CD14-positive monocyte (primary cell): ENCODE data around the gene ZDHHC4. TPM values are rescaled to one million over a fixed set of nuclear protein-coding genes. Genes with fewer than 3 reads are reported as not detected.

ENCODE experiments used
- DNase-seq, 3 donors: peaks; one replicate each; pipeline ENCODE4 v3.0.0-alpha.2; 2011 to 2022
- H2AFZ ChIP-seq: 2 replicates; pipeline ENCODE4 v1.6.0; 2012; ENCODE audit warnings: mild to moderate bottlenecking, low read depth, low read length, inconsistent platforms; ENCODE audit not compliant: insufficient read depth, poor library complexity, severe bottlenecking
- H3K27ac ChIP-seq, 2 donors: 1 replicate in 1 of 2; 2 replicates in 1 of 2; pipeline ENCODE4 v1.5.1; 2012 to 2013; ENCODE audit warnings: low read length in 2 of 2, control low read depth in 1 of 2, inconsistent platforms in 1 of 2, low read depth in 1 of 2, mild to moderate bottlenecking in 1 of 2
- H3K27me3 ChIP-seq, 2 donors: one replicate each; pipeline versions ENCODE4 v1.6.0 to v1.6.1; 2011 to 2013; ENCODE audit warnings: low read length in 2 of 2; ENCODE audit not compliant: control insufficient read depth in 2 of 2, insufficient read depth in 2 of 2
- H3K36me3 ChIP-seq, 2 donors: replicated peaks in 1 of 2; 1 replicate in 1 of 2; 2 replicates in 1 of 2; pipeline versions ENCODE4 v1.5.1 to v1.6.1; 2012 to 2013; ENCODE audit warnings: low read length in 2 of 2, control low read depth in 1 of 2, inconsistent platforms in 1 of 2, mild to moderate bottlenecking in 1 of 2; ENCODE audit not compliant: insufficient read depth in 2 of 2, control insufficient read depth in 1 of 2
- H3K4me1 ChIP-seq, 2 donors: 1 replicate in 1 of 2; 2 replicates in 1 of 2; pipeline versions ENCODE4 v1.5.1 to v1.6.1; 2012 to 2013; ENCODE audit warnings: low read length in 2 of 2, control low read depth in 1 of 2, inconsistent platforms in 1 of 2, mild to moderate bottlenecking in 1 of 2, moderate library complexity in 1 of 2; ENCODE audit not compliant: insufficient read depth in 2 of 2, control insufficient read depth in 1 of 2
- H3K4me2 ChIP-seq: replicated peaks from 2 replicates; pipeline ENCODE3; 2012; ENCODE audit warnings: low read length, moderate library complexity, mild to moderate bottlenecking; ENCODE audit not compliant: poor library complexity, severe bottlenecking; ENCODE audit errors: extremely low read depth
- H3K4me3 ChIP-seq, 3 experiments: fragments of 200-600 bp in 1 of 3; sonication (generic) in 1 of 3; replicated peaks in 1 of 3; 1 replicate in 2 of 3; 2 replicates in 1 of 3; pipeline ENCODE4 v1.5.1; 2011 to 2013; ENCODE audit warnings: low read length in 3 of 3, mild to moderate bottlenecking in 3 of 3, control low read depth in 2 of 3, low read depth in 2 of 3, inconsistent platforms in 1 of 3, moderate library complexity in 1 of 3
- H3K79me2 ChIP-seq: 2 replicates; pipeline ENCODE4 v1.6.0; 2012; ENCODE audit warnings: mild to moderate bottlenecking, control low read depth, inconsistent platforms, low read length, moderate library complexity; ENCODE audit not compliant: insufficient read depth
- H3K9ac ChIP-seq: 2 replicates; pipeline ENCODE4 v1.6.0; 2017; ENCODE audit warnings: low read length, mild to moderate bottlenecking; ENCODE audit not compliant: insufficient read depth, poor library complexity, severe bottlenecking
- H3K9me3 ChIP-seq, 2 donors: replicated peaks in 1 of 2; 1 replicate in 1 of 2; 2 replicates in 1 of 2; pipeline versions ENCODE4 v1.5.1 to v1.6.1; 2012 to 2013; ENCODE audit warnings: low read length in 2 of 2, control low read depth in 1 of 2; ENCODE audit not compliant: control insufficient read depth in 1 of 2, insufficient read depth in 1 of 2
- H4K20me1 ChIP-seq: 2 replicates; pipeline ENCODE4 v1.6.0; 2012; ENCODE audit warnings: mild to moderate bottlenecking, low read length, control low read depth, moderate library complexity; ENCODE audit not compliant: insufficient read depth
- H3K27ac Mint-ChIP-seq, 7 donors: one replicate each; pipeline ENCODE4 v1.8.0; 2020; ENCODE audit warnings: mild to moderate bottlenecking in 7 of 7, mixed read lengths in 7 of 7, moderate library complexity in 6 of 7, inconsistent platforms in 2 of 7
- H3K27me3 Mint-ChIP-seq, 3 donors: one replicate each; pipeline ENCODE4 v1.8.0; 2021 to 2022; ENCODE audit warnings: low read depth in 3 of 3, mild to moderate bottlenecking in 3 of 3, mixed read lengths in 3 of 3, moderate library complexity in 3 of 3, inconsistent platforms in 1 of 3
- H3K36me3 Mint-ChIP-seq, 2 donors: one replicate each; pipeline ENCODE4 v1.8.0; 2020; ENCODE audit warnings: mixed read lengths in 2 of 2, inconsistent platforms in 1 of 2, mild to moderate bottlenecking in 1 of 2
- H3K4me1 Mint-ChIP-seq: one replicate; pipeline ENCODE4 v1.8.0; 2020; ENCODE audit warnings: mild to moderate bottlenecking, mixed read lengths
- H3K4me3 Mint-ChIP-seq, 2 donors: one replicate each; pipeline ENCODE4 v1.8.0; 2020; ENCODE audit warnings: mild to moderate bottlenecking in 2 of 2, mixed read lengths in 2 of 2, moderate library complexity in 1 of 2
- H3K9me3 Mint-ChIP-seq, 7 donors: one replicate each; pipeline ENCODE4 v1.8.0; 2020 to 2022; ENCODE audit warnings: mixed read lengths in 7 of 7, mild to moderate bottlenecking in 6 of 7, moderate library complexity in 6 of 7, inconsistent platforms in 2 of 7
- WGBS: methylation state at CpG from one replicate; pipeline ENCODE4 v1.1.5; 2013; ENCODE audit warnings: missing lambda C conversion rate; ENCODE audit not compliant: insufficient coverage; 5-methylcytosine and 5-hydroxymethylcytosine counted together
- intact Hi-C, 2 donors: fragments of 100-400 bp; cut with micrococcal nuclease; formaldehyde crosslinking; loops; one replicate each; pipeline versions ENCODE4 v1.15.0 to v1.15.1; 2023
- polyA plus RNA-seq, 3 donors: library from polyadenylated mRNA; depleted of rRNA in 1 of 3; unstranded in 2 of 3; stranded (reverse) in 1 of 3; fragments of 300-500 nt in 2 of 3; fragments of >200 nt in 1 of 3; fragmentation: Illumina TruSeq in 2 of 3; gene quantifications; 1 replicate in 2 of 3; 2 replicates in 1 of 3; pipeline ENCODE4 v1.2.3, GENCODE V29; 2012 to 2021
- TF ChIP-seq, protein P1 (sequence below): fragments of 200-600 bp; IDR thresholded peaks from one replicate; pipeline ENCODE4 v1.8.0; 2022; ENCODE audit warnings: antibody characterized with exemption, mild to moderate bottlenecking

Gene ZDHHC4
- polyA plus RNA-seq, 3 donors: 30.3 to 55.6 (median 52.9) TPM

DNA sequence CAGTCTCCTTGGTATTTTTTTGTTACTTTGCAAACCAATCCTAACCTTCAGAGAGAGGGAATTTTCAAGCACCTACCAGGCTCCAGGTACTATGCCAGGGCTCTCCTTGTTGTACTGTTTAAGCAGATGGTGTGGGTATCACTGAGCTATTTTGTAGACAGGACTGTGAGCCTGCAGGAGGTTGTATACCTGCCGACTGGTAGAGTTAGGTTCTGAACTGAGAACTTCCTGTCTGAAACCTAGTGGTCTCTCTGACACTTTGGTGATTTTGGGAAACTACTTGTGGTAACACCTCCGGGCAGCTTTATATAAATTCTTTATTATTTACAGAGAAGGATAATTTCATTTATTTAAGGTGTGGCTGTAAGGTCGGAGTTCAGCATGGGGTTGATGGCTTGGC is 42.7 kb downstream of the ZDHHC4 start:
- 100% methylated on average over 1 of the region's 3 CpGs for WGBS
- H2AFZ ChIP-seq: no peak overlapping the region
- H4K20me1 ChIP-seq: no peaks in the 10 kb centered on the region
- no peaks in the 10 kb centered on the region for H3K79me2 ChIP-seq
- no peak overlapping the region for H3K27ac Mint-ChIP-seq
- peaks cover 0 to 1% of the 10 kb centered on the region in 2 donors for H3K36me3 Mint-ChIP-seq
- H3K27ac ChIP-seq: no peak overlapping the region
- H3K4me2 ChIP-seq: no peak overlapping the region
- peaks cover 13 to 22% of the 10 kb centered on the region in 2 donors for H3K4me1 ChIP-seq
- H3K9me3 ChIP-seq: peaks cover 5 to 16% of the 10 kb centered on the region in 2 donors
- DNase-seq: no peak
- H3K27me3 ChIP-seq: peaks cover 11 to 31% of the 10 kb centered on the region in 2 donors
- peaks cover 30 to 38% (median 36%) of the 10 kb centered on the region in 3 donors for H3K27me3 Mint-ChIP-seq
- H3K4me3 ChIP-seq: no peak overlapping the region
- H3K4me3 Mint-ChIP-seq: no peak overlapping the region
- H3K9me3 Mint-ChIP-seq: peaks cover 5 to 27% (median 17%) of the 10 kb centered on the region in 7 donors
- TF ChIP-seq, protein P1, sequence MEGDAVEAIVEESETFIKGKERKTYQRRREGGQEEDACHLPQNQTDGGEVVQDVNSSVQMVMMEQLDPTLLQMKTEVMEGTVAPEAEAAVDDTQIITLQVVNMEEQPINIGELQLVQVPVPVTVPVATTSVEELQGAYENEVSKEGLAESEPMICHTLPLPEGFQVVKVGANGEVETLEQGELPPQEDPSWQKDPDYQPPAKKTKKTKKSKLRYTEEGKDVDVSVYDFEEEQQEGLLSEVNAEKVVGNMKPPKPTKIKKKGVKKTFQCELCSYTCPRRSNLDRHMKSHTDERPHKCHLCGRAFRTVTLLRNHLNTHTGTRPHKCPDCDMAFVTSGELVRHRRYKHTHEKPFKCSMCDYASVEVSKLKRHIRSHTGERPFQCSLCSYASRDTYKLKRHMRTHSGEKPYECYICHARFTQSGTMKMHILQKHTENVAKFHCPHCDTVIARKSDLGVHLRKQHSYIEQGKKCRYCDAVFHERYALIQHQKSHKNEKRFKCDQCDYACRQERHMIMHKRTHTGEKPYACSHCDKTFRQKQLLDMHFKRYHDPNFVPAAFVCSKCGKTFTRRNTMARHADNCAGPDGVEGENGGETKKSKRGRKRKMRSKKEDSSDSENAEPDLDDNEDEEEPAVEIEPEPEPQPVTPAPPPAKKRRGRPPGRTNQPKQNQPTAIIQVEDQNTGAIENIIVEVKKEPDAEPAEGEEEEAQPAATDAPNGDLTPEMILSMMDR: no peak
- H3K9ac ChIP-seq: no peak overlapping the region
- peaks cover 21% of the 10 kb centered on the region for H3K4me1 Mint-ChIP-seq
- H3K36me3 ChIP-seq: no peaks in the 10 kb centered on the region
- intact Hi-C loops: no loop called here

DNA sequence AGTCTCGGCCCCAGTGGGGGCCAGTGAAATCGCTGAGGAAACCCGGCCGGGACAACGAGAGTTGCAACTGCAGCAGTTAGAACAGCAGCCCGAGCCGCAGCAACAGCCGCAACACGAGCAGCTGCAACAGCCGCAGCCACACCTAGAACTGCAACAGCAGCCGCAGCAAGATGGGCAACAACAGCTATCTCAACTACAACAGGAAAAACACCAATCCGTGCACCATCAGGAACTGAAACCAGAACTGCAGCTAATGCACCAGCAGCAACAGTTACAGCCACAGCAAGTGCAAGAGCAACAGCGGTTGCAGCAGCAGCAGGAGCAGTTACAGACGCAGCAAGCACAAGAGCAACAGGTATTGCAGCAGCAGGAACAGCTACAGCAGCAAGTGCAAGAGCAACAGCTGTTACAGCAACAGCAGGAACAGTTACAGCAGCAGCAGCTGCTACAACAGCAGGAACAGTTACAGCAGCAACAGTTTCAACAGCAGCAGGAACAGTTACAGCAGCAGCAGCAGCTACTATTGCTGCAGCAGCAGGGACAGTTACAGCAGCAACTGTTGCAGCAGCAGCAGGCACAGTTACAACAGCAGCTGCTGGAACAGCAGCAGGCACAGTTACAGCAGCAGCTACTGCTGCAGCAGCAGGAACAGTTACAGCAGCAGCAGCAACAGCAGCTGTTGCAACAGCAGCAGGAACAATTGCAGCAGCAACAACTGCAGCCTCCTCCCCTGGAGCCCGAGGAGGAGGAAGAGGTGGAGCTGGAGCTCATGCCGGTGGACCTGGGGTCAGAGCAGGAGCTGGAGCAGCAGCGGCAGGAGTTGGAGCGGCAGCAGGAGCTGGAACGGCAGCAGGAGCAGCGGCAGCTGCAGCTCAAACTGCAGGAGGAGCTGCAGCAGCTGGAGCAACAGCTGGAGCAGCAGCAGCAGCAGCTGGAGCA is 44.2 kb downstream of the ZDHHC4 start:
- TF ChIP-seq, protein P1: no peak
- H3K27me3 ChIP-seq: peaks cover 3 to 22% of the 10 kb centered on the region in 2 donors
- peaks cover 0 to 16% of the 10 kb centered on the region in 2 donors for H3K9me3 ChIP-seq
- Mint-ChIP-seq H3K27ac (no peak overlapping the region), H3K9me3 (peaks cover 6 to 21% (median 13%) of the 10 kb centered on the region in 7 donors), H3K27me3 (peaks cover 23 to 30% (median 28%) of the 10 kb centered on the region in 3 donors), H3K4me1 (peaks cover 21% of the 10 kb centered on the region), H3K4me3 (peak overlapping the region; percentile 37 to 61), H3K36me3 (peaks cover 0 to 1% of the 10 kb centered on the region in 2 donors)
- H3K9ac ChIP-seq: no peak overlapping the region
- H3K4me3 ChIP-seq: peak overlapping the region in 1 of 3 experiments; percentile 12
- intact Hi-C loops: no loop called here
- H3K36me3 ChIP-seq: no peaks in the 10 kb centered on the region
- WGBS: 76% methylated on average over 19 of the region's 20 CpGs
- peaks cover 13 to 15% of the 10 kb centered on the region in 2 donors for H3K4me1 ChIP-seq
- peak overlapping the region; percentile 12 for H3K4me2 ChIP-seq
- peak overlapping the region; percentile 38 for H2AFZ ChIP-seq
- peak overlapping the region in 1 of 2 donors; percentile 4 for H3K27ac ChIP-seq
- no peaks in the 10 kb centered on the region for H3K79me2 ChIP-seq
- DNase-seq: no peak
- H4K20me1 ChIP-seq: no peaks in the 10 kb centered on the region
